WERI-Rb-1 (cell line): Measurements from ENCODE around the gene TMEM92.
A peak's percentile ranks its signal among the peaks of the same experiment; 100 is the strongest.

ENCODE experiments used
- DNase-seq: peaks from one replicate; pipeline ENCODE4 v3.0.0-alpha.2; 2020
- H3K27ac ChIP-seq: fragments of 250-450 bp; sonication (Bioruptor Pico); 2 replicates; pipeline ENCODE4 v1.5.1; 2020; ENCODE audit warnings: mild to moderate bottlenecking, moderate library complexity
- H3K27me3 ChIP-seq: fragments of 250-450 bp; sonication (Bioruptor Pico); 2 replicates; pipeline ENCODE4 v1.5.1; 2021; ENCODE audit warnings: mild to moderate bottlenecking, low read depth, moderate library complexity; ENCODE audit not compliant: insufficient read depth, severe bottlenecking
- H3K36me3 ChIP-seq: fragments of 250-450 bp; sonication (Bioruptor Pico); 2 replicates; pipeline ENCODE4 v1.5.1; 2020; ENCODE audit warnings: mild to moderate bottlenecking, moderate library complexity
- H3K4me3 ChIP-seq: 2 replicates; pipeline ENCODE4 v1.5.1; 2011; ENCODE audit warnings: low read depth, mild to moderate bottlenecking, control low read depth, low read length
- H3K9me3 ChIP-seq: fragments of 250-450 bp; sonication (Bioruptor Pico); 2 replicates; pipeline ENCODE4 v1.5.1; 2021; ENCODE audit warnings: mild to moderate bottlenecking, moderate library complexity; ENCODE audit not compliant: severe bottlenecking
- CTCF ChIP-seq: IDR thresholded peaks from 2 replicates; pipeline ENCODE4 v1.5.1; 2011; ENCODE audit warnings: low read depth, mild to moderate bottlenecking, control low read depth, inconsistent platforms, low read length

The TMEM92 gene

GRCh38 chr17:50326831-50327364, 52.6 kb downstream of the TMEM92 start:
- H3K27ac ChIP-seq: no peak overlapping the region
- no peaks in the 10 kb centered on the region for H3K36me3 ChIP-seq
- H3K27me3 ChIP-seq: no peaks in the 10 kb centered on the region
- no peaks in the 10 kb centered on the region for H3K9me3 ChIP-seq
- TF ChIP-seq CTCF: no peak
- no peak overlapping the region for H3K4me3 ChIP-seq
- no peak for DNase-seq

- H3K36me3 ChIP-seq: no peaks in the 10 kb centered on the region
- no peaks in the 10 kb centered on the region for H3K9me3 ChIP-seq
- TF ChIP-seq CTCF: no peak
- no peak overlapping the region for H3K27ac ChIP-seq
- DNase-seq: no peak
- H3K27me3 ChIP-seq: no peaks in the 10 kb centered on the region
- H3K4me3 ChIP-seq: no peak overlapping the region
Observed at GRCh38 chr17:50328363-50329325, 54.4 kb downstream of the TMEM92 start.

- no peaks in the 10 kb centered on the region for H3K27me3 ChIP-seq
- TF ChIP-seq CTCF: no peak
- no peaks in the 10 kb centered on the region for H3K36me3 ChIP-seq
- DNase-seq: no peak
- H3K4me3 ChIP-seq: no peak overlapping the region
- no peak overlapping the region for H3K27ac ChIP-seq
- no peaks in the 10 kb centered on the region for H3K9me3 ChIP-seq
Observed at GRCh38 chr17:50329716-50330115, 55.5 kb downstream of the TMEM92 start.

GRCh38 chr17:50330151-50330775, 56.0 kb downstream of the TMEM92 start:
- no peaks in the 10 kb centered on the region for H3K27me3 ChIP-seq
- TF ChIP-seq CTCF: 0 out of 2 replicates have a peak, but pooled peaks have one; percentile 7
- DNase-seq: no peak

More at GRCh38 chr17:50330151-50330775, 56.0 kb downstream of the TMEM92 start:
- H3K36me3 ChIP-seq: no peaks in the 10 kb centered on the region
- no peaks in the 10 kb centered on the region for H3K9me3 ChIP-seq
- H3K27ac ChIP-seq: no peak overlapping the region
- no peak overlapping the region for H3K4me3 ChIP-seq
